HepG2 (cell line): ENCODE data around the gene NACAD. TPM values are rescaled to one million over a fixed set of nuclear protein-coding genes. Genes with fewer than 3 reads are reported as not detected.

Experiments
- CEBPG ChIP-seq: IDR thresholded peaks from 2 replicates; pipeline ENCODE4 v1.6.1; 2016
- FOXP4 ChIP-seq: sonication (generic); formaldehyde crosslinking; IDR thresholded peaks from 2 replicates; pipeline ENCODE4 v1.4.0; 2020; ENCODE audit warnings: missing genetic modification reagents
- GZF1 ChIP-seq: sonication (generic); formaldehyde crosslinking; IDR thresholded peaks from 2 replicates; pipeline ENCODE4 v1.5.1; 2020; ENCODE audit warnings: mild to moderate bottlenecking, missing genetic modification reagents
- JARID2 ChIP-seq: sonication (generic); formaldehyde crosslinking; IDR thresholded peaks from 2 replicates; pipeline ENCODE4 v1.8.1; 2023; ENCODE audit warnings: missing genetic modification reagents, inconsistent platforms; ENCODE audit not compliant: insufficient replicate concordance
- JUND ChIP-seq: sonication (generic); formaldehyde crosslinking; IDR thresholded peaks from 2 replicates; pipeline ENCODE4 v1.8.0; 2022; ENCODE audit warnings: mild to moderate bottlenecking, missing genetic modification reagents
- LCORL ChIP-seq, 2 experiments: fragments of 450-650 bp in 1 of 2; sonication (generic) in 1 of 2; formaldehyde crosslinking in 1 of 2; IDR thresholded peaks; 2 replicates each; pipeline versions ENCODE4 v1.5.0 to v1.6.1; 2017 to 2020; ENCODE audit warnings: antibody characterized with exemption in 1 of 2, missing genetic modification reagents in 1 of 2
- MATR3 ChIP-seq: sonication (generic); formaldehyde crosslinking; IDR thresholded peaks from 2 replicates; pipeline ENCODE4 v1.4.0; 2020; ENCODE audit warnings: missing genetic modification reagents
- PHF21A ChIP-seq: sonication (generic); formaldehyde crosslinking; IDR thresholded peaks from 2 replicates; pipeline ENCODE4 v1.5.0; 2020; ENCODE audit warnings: mild to moderate bottlenecking, missing genetic modification reagents
- SIX4 ChIP-seq: sonication (generic); formaldehyde crosslinking; IDR thresholded peaks from 2 replicates; pipeline ENCODE4 v1.4.0; 2020; ENCODE audit warnings: missing genetic modification reagents
- TCF7L2 ChIP-seq: IDR thresholded peaks from 2 replicates; pipeline ENCODE4 v1.6.1; 2011; ENCODE audit warnings: mild to moderate bottlenecking, low read depth, low read length, moderate library complexity
- ZNF317 ChIP-seq: sonication (generic); formaldehyde crosslinking; IDR thresholded peaks from 2 replicates; pipeline ENCODE4 v1.5.0; 2020; ENCODE audit warnings: mild to moderate bottlenecking, missing genetic modification reagents
- ZNF672 ChIP-seq: sonication (generic); formaldehyde crosslinking; IDR thresholded peaks from 2 replicates; pipeline ENCODE4 v1.8.1; 2022; ENCODE audit warnings: missing genetic modification reagents
- ZNF775 ChIP-seq: sonication (generic); formaldehyde crosslinking; IDR thresholded peaks from 2 replicates; pipeline ENCODE4 v1.4.0; 2020; ENCODE audit warnings: missing genetic modification reagents, mild to moderate bottlenecking, moderate library complexity, borderline replicate concordance
- ZSCAN12 ChIP-seq: sonication (generic); formaldehyde crosslinking; IDR thresholded peaks from 2 replicates; pipeline ENCODE4 v1.9.0; 2021; ENCODE audit warnings: mild to moderate bottlenecking, missing genetic modification reagents
- polyA plus RNA-seq, 8 experiments: library from polyadenylated mRNA; depleted of rRNA in 3 of 8; stranded (reverse) in 7 of 8; unstranded in 1 of 8; fragments of >200 nt; fragmentation: Illumina TruSeq in 4 of 8; extraction: Trizol in 4 of 8; gene quantifications; 2 replicates each; pipeline versions ENCODE4 v1.2.1 to v1.2.3, GENCODE V29; 2011 to 2016; ENCODE audit warnings: low read depth in 4 of 8, missing spikeins in 1 of 8, mixed read lengths in 1 of 8; ENCODE audit not compliant: insufficient read depth in 1 of 8
- total RNA-seq, 5 experiments: library from RNA; depleted of rRNA; stranded (reverse); fragments of >200 nt; fragmentation: Illumina TruSeq; extraction: Trizol; gene quantifications; 2 replicates each; pipeline ENCODE4 v1.2.3, GENCODE V29; 2016; ENCODE audit warnings: low read depth in 1 of 5
- TF ChIP-seq, protein P1 (sequence below): IDR thresholded peaks from 2 replicates; pipeline ENCODE4 v1.4.0; 2020; ENCODE audit warnings: mild to moderate bottlenecking, missing genetic modification reagents
- TF ChIP-seq, protein P2 (sequence below): IDR thresholded peaks from 2 replicates; pipeline ENCODE4 v1.6.1; 2016; ENCODE audit warnings: mild to moderate bottlenecking
- TF ChIP-seq, protein P3 (sequence below): sonication (generic); formaldehyde crosslinking; IDR thresholded peaks from 2 replicates; pipeline ENCODE4 v1.8.1; 2022; ENCODE audit warnings: mild to moderate bottlenecking, missing genetic modification reagents

Gene NACAD
- total and polyA plus RNA-seq, 2 of the 13 experiments (the other 11 are each of a cell fraction or from before 2014, with no cell fraction given) = 0.04 TPM; not detected in 1

GRCh38 chr7:45111298-45112223 is 22.8 kb upstream of the NACAD start, which contains the start of gene TBRG4 (continued):
- TF ChIP-seq FOXP4 = peak; percentile 76
- TF ChIP-seq ZNF672 (CRISPR knock-in tag) = 0 out of 2 replicates have a peak, but pooled peaks have one; percentile 73
- TF ChIP-seq ZSCAN12 (CRISPR knock-in tag) = no peak
- no peak for TF ChIP-seq ZNF775 (CRISPR knock-in tag)
- no peak for TF ChIP-seq LCORL (IDR thresholded peaks at IDR 0.05)
- peak; percentile 82 for TF ChIP-seq LCORL (CRISPR knock-in tag; IDR thresholded peaks at IDR 0.05)
- TF ChIP-seq ZNF317 = peak; percentile 80
- TF ChIP-seq TCF7L2 = no peak
- peak; percentile 87 for TF ChIP-seq PHF21A (CRISPR knock-in tag)
- no peak for TF ChIP-seq MATR3
- peak; percentile 74 for TF ChIP-seq JARID2
- TF ChIP-seq SIX4 (CRISPR knock-in tag) = peak; percentile 25; the same call in 1 of the 2 replicates
- TF ChIP-seq, protein P1, sequence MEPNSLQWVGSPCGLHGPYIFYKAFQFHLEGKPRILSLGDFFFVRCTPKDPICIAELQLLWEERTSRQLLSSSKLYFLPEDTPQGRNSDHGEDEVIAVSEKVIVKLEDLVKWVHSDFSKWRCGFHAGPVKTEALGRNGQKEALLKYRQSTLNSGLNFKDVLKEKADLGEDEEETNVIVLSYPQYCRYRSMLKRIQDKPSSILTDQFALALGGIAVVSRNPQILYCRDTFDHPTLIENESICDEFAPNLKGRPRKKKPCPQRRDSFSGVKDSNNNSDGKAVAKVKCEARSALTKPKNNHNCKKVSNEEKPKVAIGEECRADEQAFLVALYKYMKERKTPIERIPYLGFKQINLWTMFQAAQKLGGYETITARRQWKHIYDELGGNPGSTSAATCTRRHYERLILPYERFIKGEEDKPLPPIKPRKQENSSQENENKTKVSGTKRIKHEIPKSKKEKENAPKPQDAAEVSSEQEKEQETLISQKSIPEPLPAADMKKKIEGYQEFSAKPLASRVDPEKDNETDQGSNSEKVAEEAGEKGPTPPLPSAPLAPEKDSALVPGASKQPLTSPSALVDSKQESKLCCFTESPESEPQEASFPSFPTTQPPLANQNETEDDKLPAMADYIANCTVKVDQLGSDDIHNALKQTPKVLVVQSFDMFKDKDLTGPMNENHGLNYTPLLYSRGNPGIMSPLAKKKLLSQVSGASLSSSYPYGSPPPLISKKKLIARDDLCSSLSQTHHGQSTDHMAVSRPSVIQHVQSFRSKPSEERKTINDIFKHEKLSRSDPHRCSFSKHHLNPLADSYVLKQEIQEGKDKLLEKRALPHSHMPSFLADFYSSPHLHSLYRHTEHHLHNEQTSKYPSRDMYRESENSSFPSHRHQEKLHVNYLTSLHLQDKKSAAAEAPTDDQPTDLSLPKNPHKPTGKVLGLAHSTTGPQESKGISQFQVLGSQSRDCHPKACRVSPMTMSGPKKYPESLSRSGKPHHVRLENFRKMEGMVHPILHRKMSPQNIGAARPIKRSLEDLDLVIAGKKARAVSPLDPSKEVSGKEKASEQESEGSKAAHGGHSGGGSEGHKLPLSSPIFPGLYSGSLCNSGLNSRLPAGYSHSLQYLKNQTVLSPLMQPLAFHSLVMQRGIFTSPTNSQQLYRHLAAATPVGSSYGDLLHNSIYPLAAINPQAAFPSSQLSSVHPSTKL (CRISPR knock-in tag) = peak; percentile 48
- TF ChIP-seq CEBPG = 0 out of 2 replicates have a peak, but pooled peaks have one; percentile 25
- peak; percentile 52; the same call in 1 of the 2 replicates for TF ChIP-seq GZF1
- peak; percentile 77 for TF ChIP-seq JUND (CRISPR knock-in tag)
- TF ChIP-seq, protein P2, sequence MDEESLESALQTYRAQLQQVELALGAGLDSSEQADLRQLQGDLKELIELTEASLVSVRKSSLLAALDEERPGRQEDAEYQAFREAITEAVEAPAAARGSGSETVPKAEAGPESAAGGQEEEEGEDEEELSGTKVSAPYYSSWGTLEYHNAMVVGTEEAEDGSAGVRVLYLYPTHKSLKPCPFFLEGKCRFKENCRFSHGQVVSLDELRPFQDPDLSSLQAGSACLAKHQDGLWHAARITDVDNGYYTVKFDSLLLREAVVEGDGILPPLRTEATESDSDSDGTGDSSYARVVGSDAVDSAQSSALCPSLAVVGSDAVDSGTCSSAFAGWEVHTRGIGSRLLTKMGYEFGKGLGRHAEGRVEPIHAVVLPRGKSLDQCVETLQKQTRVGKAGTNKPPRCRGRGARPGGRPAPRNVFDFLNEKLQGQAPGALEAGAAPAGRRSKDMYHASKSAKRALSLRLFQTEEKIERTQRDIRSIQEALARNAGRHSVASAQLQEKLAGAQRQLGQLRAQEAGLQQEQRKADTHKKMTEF (CRISPR knock-in tag) = peak; percentile 93
- TF ChIP-seq, protein P3, sequence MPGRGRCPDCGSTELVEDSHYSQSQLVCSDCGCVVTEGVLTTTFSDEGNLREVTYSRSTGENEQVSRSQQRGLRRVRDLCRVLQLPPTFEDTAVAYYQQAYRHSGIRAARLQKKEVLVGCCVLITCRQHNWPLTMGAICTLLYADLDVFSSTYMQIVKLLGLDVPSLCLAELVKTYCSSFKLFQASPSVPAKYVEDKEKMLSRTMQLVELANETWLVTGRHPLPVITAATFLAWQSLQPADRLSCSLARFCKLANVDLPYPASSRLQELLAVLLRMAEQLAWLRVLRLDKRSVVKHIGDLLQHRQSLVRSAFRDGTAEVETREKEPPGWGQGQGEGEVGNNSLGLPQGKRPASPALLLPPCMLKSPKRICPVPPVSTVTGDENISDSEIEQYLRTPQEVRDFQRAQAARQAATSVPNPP (CRISPR knock-in tag) = no peak
